Transverse colon (tissue), 4 donors: ENCODE data around the gene SULT1A3. TPM values are rescaled to one million over a fixed set of nuclear protein-coding genes. Genes with fewer than 3 reads are reported as not detected.

Experiments
- DNase-seq: peaks from one replicate; pipeline ENCODE4 v3.0.0-alpha.2; 2019
- H3K27ac ChIP-seq, 4 donors: fragments of 200-600 bp; sonication (generic); 2 replicates each; pipeline ENCODE4 v1.5.1; 2016 to 2018; ENCODE audit warnings: inconsistent platforms in 4 of 4
- H3K27me3 ChIP-seq: fragments of 200-600 bp; sonication (generic); 2 replicates; pipeline ENCODE4 v1.5.1; 2017; ENCODE audit warnings: inconsistent platforms
- H3K36me3 ChIP-seq, 4 donors: fragments of 200-600 bp; sonication (generic); 2 replicates each; pipeline ENCODE4 v1.5.1; 2017 to 2019; ENCODE audit warnings: inconsistent platforms in 4 of 4
- H3K4me1 ChIP-seq, 4 donors: fragments of 200-600 bp; sonication (generic); 2 replicates each; pipeline ENCODE4 v1.5.1; 2017 to 2020; ENCODE audit warnings: inconsistent platforms in 4 of 4
- H3K4me3 ChIP-seq, 4 donors: fragments of 200-600 bp; sonication (generic); 1 replicate in 1 of 4; 2 replicates in 3 of 4; pipeline versions ENCODE4 v1.5.1 to v1.6.1; 2017 to 2019; ENCODE audit warnings: inconsistent platforms in 4 of 4
- H3K9me3 ChIP-seq, 2 donors: fragments of 200-600 bp; sonication (generic); 2 replicates each; pipeline ENCODE4 v1.5.1; 2017 to 2019; ENCODE audit warnings: inconsistent platforms in 2 of 2
- EP300 ChIP-seq: sonication (generic); formaldehyde crosslinking; IDR thresholded peaks from one replicate; pipeline ENCODE4 v1.6.1; 2017; ENCODE audit warnings: antibody characterized with exemption, low read depth
- POLR2A ChIP-seq: fragments of 450-650 bp; IDR thresholded peaks from one replicate; pipeline ENCODE4 v1.6.1; 2016; ENCODE audit warnings: antibody characterized with exemption, mild to moderate bottlenecking, moderate library complexity
- POLR2AphosphoS5 ChIP-seq, 3 donors: sonication (generic); formaldehyde crosslinking; IDR thresholded peaks; one replicate each; pipeline ENCODE4 v1.6.1; 2016; ENCODE audit warnings: antibody characterized with exemption in 3 of 3
- WGBS, 2 donors: methylation state at CpG; one replicate each; pipeline ENCODE4 v1.1.5; 2018; ENCODE audit warnings: low coverage in 1 of 2; 5-methylcytosine and 5-hydroxymethylcytosine counted together
- in situ Hi-C, 4 donors: fragments of 200-750 bp; cut with MboI; loops; one replicate each; pipeline versions ENCODE4 v1.15.0 to v1.15.1; 2017; ENCODE audit warnings: low sequenced_read_pairs in 3 of 4, low pct_ligation_motif_present in 1 of 4, low pct_unique_long_range_greater_than_20kb in 1 of 4
- intact Hi-C: fragments of 100-400 bp; cut with DNase I; formaldehyde crosslinking; loops from one replicate; pipeline ENCODE4 v1.15.1; 2023; ENCODE audit warnings: low total_unique reads
- total RNA-seq, 4 donors: library from RNA; depleted of rRNA; stranded (reverse); fragments of >200 nt; gene quantifications; one replicate each; pipeline ENCODE4 v1.1.0, GENCODE V29; 2016
- TF ChIP-seq, protein P1 (sequence below), 5 experiments: fragments of 200-600 bp in 3 of 5; fragments of 450-650 bp in 2 of 5; sonication (generic) in 3 of 5; IDR thresholded peaks; 1 replicate in 2 of 5; 2 replicates in 3 of 5; pipeline ENCODE4 v1.5.1; 2016 to 2017; ENCODE audit warnings: antibody characterized with exemption in 5 of 5, inconsistent platforms in 3 of 5, mild to moderate bottlenecking in 2 of 5, moderate library complexity in 1 of 5

The SULT1A3 gene
- total RNA-seq, 4 donors from 2014 or later: 55.4 to 864 (median 58.7) TPM

DNA sequence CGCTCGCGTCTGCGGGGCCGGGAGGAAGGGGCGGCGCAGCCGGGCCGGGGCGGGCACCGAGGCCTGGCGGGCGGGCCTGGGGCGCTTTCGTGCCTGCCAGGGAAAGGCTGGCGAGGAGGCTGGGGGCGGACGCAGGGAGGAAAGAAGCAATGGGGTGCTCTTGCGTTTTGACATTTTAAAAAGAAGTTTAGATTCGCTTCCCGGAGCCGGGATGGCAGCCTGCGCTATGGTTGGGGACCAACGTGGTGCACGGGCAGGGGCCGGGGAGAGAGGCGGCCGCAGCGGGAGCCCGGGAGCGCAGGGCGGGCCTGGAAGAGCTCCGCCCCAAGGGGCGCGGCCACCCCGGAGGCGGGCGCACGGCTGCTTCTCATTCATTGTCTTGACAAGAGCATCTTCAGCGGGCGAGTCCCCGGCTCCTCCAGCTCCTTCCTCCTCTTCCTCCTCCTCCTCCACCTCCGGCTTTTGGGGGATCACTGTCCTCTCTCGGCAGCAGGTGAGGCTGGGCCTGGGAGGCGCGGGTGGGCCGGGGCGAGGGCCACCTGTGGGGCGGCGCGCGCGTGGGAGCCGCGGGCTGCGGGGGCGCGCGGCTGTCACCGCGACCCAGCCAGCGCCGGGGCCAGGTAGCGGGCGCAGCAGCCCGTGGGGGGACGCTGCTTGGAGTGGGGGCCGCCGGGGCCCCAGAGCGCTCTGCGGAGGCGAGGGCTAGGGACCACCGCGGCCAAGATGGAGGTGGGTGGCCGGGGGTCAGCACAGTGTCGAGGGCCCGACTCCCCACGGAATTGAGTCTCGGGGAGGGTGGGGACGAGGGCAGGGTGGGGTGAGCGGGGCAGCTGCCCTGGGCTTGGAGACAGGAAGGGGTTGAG lies 15.6 kb upstream of the SULT1A3 start, which contains the start of gene CORO1A:
Gene CORO1A, plus strand, starts transcription at position 370 of the 863 bp plus-strand sequence. CDS start 1,608 bp downstream, outside the sequence.
- Histone ChIP-seq H3K9me3 (no peaks in the 10 kb centered on the region), H3K27ac (peak within 1 kb of the TSS; percentile 80 to 86 (median 80)), H3K36me3 (no peaks in the 10 kb centered on the region), H3K4me3 (peak within 1 kb of the TSS; percentile 4 to 63 (median 50)), H3K27me3 (no peaks in the 10 kb centered on the region), H3K4me1 (peaks cover 3 to 30% (median 15%) of the 10 kb centered on the region in 4 donors)
- TF ChIP-seq POLR2A: peak; percentile 47
- peak; percentile 50 to 61 (median 54) for TF ChIP-seq POLR2AphosphoS5 (IDR thresholded peaks at IDR 0.05)
- no peak for TF ChIP-seq EP300
- TF ChIP-seq, protein P1, sequence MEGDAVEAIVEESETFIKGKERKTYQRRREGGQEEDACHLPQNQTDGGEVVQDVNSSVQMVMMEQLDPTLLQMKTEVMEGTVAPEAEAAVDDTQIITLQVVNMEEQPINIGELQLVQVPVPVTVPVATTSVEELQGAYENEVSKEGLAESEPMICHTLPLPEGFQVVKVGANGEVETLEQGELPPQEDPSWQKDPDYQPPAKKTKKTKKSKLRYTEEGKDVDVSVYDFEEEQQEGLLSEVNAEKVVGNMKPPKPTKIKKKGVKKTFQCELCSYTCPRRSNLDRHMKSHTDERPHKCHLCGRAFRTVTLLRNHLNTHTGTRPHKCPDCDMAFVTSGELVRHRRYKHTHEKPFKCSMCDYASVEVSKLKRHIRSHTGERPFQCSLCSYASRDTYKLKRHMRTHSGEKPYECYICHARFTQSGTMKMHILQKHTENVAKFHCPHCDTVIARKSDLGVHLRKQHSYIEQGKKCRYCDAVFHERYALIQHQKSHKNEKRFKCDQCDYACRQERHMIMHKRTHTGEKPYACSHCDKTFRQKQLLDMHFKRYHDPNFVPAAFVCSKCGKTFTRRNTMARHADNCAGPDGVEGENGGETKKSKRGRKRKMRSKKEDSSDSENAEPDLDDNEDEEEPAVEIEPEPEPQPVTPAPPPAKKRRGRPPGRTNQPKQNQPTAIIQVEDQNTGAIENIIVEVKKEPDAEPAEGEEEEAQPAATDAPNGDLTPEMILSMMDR (IDR thresholded peaks at IDR 0.05): no peak
- in situ Hi-C loops (no loop called here), intact Hi-C loops (loop anchor here (10.0 kb wide), 1 partner anchor 69 kb away; the partner anchor contains the start of gene GDPD3)
- peak; percentile 90 for DNase-seq
- WGBS, 2 donors: 0 to 1% methylated on average over 2 to 46 of the region's 81 CpGs

DNA sequence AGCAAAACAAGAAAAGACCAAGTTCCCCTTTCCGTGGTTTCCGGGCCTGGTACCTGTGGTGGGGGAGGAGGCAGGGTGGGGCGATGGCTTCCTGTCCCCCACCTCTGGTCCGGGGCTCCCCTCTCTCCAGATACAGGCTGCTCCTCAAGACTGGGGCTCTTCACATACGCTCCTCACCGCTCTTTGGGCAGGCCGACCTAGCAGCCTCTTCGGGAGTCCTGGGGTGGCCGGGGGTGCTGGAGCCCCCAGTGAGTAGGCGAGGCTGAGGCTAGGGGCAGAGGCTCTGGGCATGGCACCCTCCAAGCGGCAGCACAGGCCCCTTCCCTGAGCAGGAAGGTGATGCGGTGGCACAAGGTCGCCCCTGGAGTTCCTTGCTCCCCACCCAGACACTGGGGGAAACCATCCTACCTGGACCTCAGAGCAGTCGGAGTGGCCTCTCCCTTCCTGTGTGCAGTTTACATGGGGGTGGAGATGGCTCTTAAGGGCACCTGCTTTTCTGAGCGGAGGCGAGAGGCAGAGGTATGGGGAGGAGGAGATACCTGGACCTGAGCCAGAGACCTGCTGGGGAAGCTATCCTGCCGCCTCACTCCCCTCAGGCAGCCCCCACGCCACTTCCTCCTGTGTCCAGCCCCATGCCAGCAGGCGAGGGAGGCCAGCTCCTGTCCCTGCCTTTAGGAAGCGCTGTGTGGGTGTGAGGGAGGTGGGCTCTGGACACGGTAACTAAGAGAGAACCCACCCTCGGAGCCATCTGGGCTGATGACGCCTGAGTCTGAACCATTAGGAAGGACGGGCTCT lies 14.8 kb upstream of the SULT1A3 start:
- WGBS, 2 donors: 21% methylated on average over 24 of the region's 24 CpGs; no CpG with 5 or more reads in 1 of the 2 donors
- intact Hi-C loops (loop anchor here (10.0 kb wide), 1 partner anchor 69 kb away; the partner anchor contains the start of gene GDPD3), in situ Hi-C loops (no loop called here)
- Histone ChIP-seq H3K36me3 (no peaks in the 10 kb centered on the region), H3K27me3 (no peaks in the 10 kb centered on the region), H3K4me1 (peaks cover 3 to 25% (median 13%) of the 10 kb centered on the region in 4 donors), H3K4me3 (peak overlapping the region in 3 of 4 donors; percentile 47 to 63 (median 53)), H3K27ac (peak overlapping the region; percentile 80 to 86 (median 80)), H3K9me3 (no peaks in the 10 kb centered on the region)
- TF ChIP-seq, protein P1 (IDR thresholded peaks at IDR 0.05): no peak
- TF ChIP-seq EP300 (no peak), POLR2AphosphoS5 (IDR thresholded peaks at IDR 0.05) (peak in 1 of 3 donors; percentile 13), POLR2A (no peak)
- DNase-seq: peak; percentile 76

DNA sequence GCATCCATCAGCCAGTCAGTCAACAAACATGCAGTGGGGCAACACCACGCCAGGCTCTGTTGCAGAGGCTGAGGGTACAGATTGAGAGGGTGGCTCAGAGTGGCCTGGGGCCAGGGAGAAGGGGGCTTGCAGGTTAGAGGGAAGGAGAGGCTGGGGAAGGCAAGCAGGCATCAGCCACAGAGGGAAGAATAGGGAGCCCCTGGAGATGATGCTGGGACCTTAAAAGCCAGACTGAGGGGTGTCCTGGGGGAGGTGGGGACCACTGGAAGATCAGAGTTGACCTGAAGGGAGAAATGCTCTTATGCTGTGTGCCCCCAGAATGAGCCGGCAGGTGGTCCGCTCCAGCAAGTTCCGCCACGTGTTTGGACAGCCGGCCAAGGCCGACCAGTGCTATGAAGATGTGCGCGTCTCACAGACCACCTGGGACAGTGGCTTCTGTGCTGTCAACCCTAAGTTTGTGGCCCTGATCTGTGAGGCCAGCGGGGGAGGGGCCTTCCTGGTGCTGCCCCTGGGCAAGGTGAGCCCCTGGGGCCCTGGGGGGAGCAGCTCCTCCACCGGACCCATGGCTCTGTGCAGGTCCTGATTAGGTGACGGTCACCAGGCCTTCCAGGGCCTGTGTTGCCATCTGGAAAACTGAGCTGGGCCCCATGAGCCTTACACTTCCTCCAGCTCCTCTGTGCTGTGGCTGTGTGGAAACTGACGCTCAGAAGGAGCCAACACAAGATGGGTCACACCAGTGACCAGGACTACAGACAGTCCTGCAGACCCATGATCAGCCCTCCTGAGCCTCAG lies 14.0 kb upstream of the SULT1A3 start:
- Histone ChIP-seq H3K36me3 (no peaks in the 10 kb centered on the region), H3K27ac (peak overlapping the region; percentile 80 to 86 (median 80)), H3K4me1 (peaks cover 3 to 25% (median 13%) of the 10 kb centered on the region in 4 donors), H3K27me3 (no peaks in the 10 kb centered on the region), H3K9me3 (no peaks in the 10 kb centered on the region), H3K4me3 (peak overlapping the region in 3 of 4 donors; percentile 47 to 63 (median 53))
- intact Hi-C loops (loop anchor here (10.0 kb wide), 1 partner anchor 70 kb away; the partner anchor contains the start of gene GDPD3), in situ Hi-C loops (no loop called here)
- TF ChIP-seq EP300 (no peak), POLR2AphosphoS5 (IDR thresholded peaks at IDR 0.05) (no peak), POLR2A (no peak)
- TF ChIP-seq, protein P1 (IDR thresholded peaks at IDR 0.05): no peak
- 82% methylated on average over 7 of the region's 13 CpGs; no CpG with 5 or more reads in 1 of the 2 donors for WGBS, 2 donors
- peak; percentile 16 for DNase-seq
